Suprapubic skin (tissue), 4 donors: ENCODE data around the gene ANKRD65. TPM values are rescaled to one million over a fixed set of nuclear protein-coding genes. Genes with fewer than 3 reads are reported as not detected.

Source experiments
- DNase-seq, 2 donors: peaks; one replicate each; pipeline ENCODE4 v3.0.0-alpha.2; 2019; ENCODE audit warnings: low spot score in 2 of 2
- H3K27ac ChIP-seq: fragments of 200-600 bp; sonication (generic); one replicate; pipeline ENCODE4 v1.5.1; 2019
- H3K27me3 ChIP-seq: fragments of 200-600 bp; sonication (generic); one replicate; pipeline ENCODE4 v1.5.1; 2019
- H3K36me3 ChIP-seq: fragments of 200-600 bp; sonication (generic); one replicate; pipeline ENCODE4 v1.5.1; 2019
- H3K4me1 ChIP-seq: fragments of 200-600 bp; sonication (generic); one replicate; pipeline ENCODE4 v1.5.1; 2019
- H3K4me3 ChIP-seq: fragments of 200-600 bp; sonication (generic); one replicate; pipeline ENCODE4 v1.5.1; 2019; ENCODE audit warnings: mild to moderate bottlenecking
- H3K9me3 ChIP-seq: fragments of 200-600 bp; sonication (generic); one replicate; pipeline ENCODE4 v1.5.1; 2019
- CTCF ChIP-seq, 2 donors: fragments of 200-600 bp in 1 of 2; fragments of 450-650 bp in 1 of 2; sonication (generic) in 1 of 2; IDR thresholded peaks; one replicate each; pipeline ENCODE4 v1.5.1; 2016 to 2019; ENCODE audit warnings: antibody characterized with exemption in 2 of 2, mild to moderate bottlenecking in 1 of 2, moderate library complexity in 1 of 2
- EP300 ChIP-seq: sonication (generic); formaldehyde crosslinking; IDR thresholded peaks from one replicate; pipeline ENCODE4 v1.6.1; 2017; ENCODE audit warnings: antibody characterized with exemption
- POLR2A ChIP-seq, 2 donors: fragments of 450-650 bp; IDR thresholded peaks; one replicate each; pipeline ENCODE4 v1.6.1; 2017; ENCODE audit warnings: antibody characterized with exemption in 2 of 2, mild to moderate bottlenecking in 2 of 2, moderate library complexity in 2 of 2
- POLR2AphosphoS5 ChIP-seq, 3 donors: sonication (generic); formaldehyde crosslinking; IDR thresholded peaks; one replicate each; pipeline ENCODE4 v1.6.1; 2017; ENCODE audit warnings: antibody characterized with exemption in 3 of 3
- WGBS: methylation state at CpG from one replicate; pipeline ENCODE4 v1.1.5; 2018; 5-methylcytosine and 5-hydroxymethylcytosine counted together
- total RNA-seq, 4 donors: library from RNA; depleted of rRNA; stranded (reverse); fragments of >200 nt; gene quantifications; one replicate each; pipeline ENCODE4 v1.1.0, GENCODE V29; 2016

Gene ANKRD65
- total RNA-seq, 4 donors from 2014 or later = 2.8 to 10.3 (median 5.9) TPM

- H3K36me3 ChIP-seq = peaks cover 7% of the 10 kb centered on the region
- H3K4me3 ChIP-seq = peak overlapping the region; percentile 99
- H3K9me3 ChIP-seq = no peaks in the 10 kb centered on the region
- peak overlapping the region; percentile 90 for H3K27ac ChIP-seq
- TF ChIP-seq POLR2A (IDR thresholded peaks at IDR 0.05) (no peak), EP300 (no peak), POLR2AphosphoS5 (IDR thresholded peaks at IDR 0.05) (no peak), CTCF (IDR thresholded peaks at IDR 0.05) (no peak)
- no peaks in the 10 kb centered on the region for H3K27me3 ChIP-seq
- peak in 1 of 2 donors; percentile 75 for DNase-seq
- WGBS = 0% methylated on average over 13 of the region's 24 CpGs
- H3K4me1 ChIP-seq = peaks cover 46% of the 10 kb centered on the region
Observed at GRCh38 chr1:1374589-1374928, 46.5 kb downstream of the ANKRD65 start.

GRCh38 chr1:1373815-1374588, 47.1 kb downstream of the ANKRD65 start:
- H3K27me3 ChIP-seq = no peaks in the 10 kb centered on the region
- peaks cover 7% of the 10 kb centered on the region for H3K36me3 ChIP-seq
- WGBS = 48% methylated on average over 46 of the region's 52 CpGs
- no peak for TF ChIP-seq EP300
- no peak for TF ChIP-seq POLR2AphosphoS5 (IDR thresholded peaks at IDR 0.05)
- TF ChIP-seq POLR2A (IDR thresholded peaks at IDR 0.05) = no peak
- TF ChIP-seq CTCF (IDR thresholded peaks at IDR 0.05) = no peak
- peak overlapping the region; percentile 99 for H3K4me3 ChIP-seq
- peak overlapping the region; percentile 90 for H3K27ac ChIP-seq
- peaks cover 46% of the 10 kb centered on the region for H3K4me1 ChIP-seq
- peak in 1 of 2 donors; percentile 77 for DNase-seq
- no peaks in the 10 kb centered on the region for H3K9me3 ChIP-seq

DNA sequence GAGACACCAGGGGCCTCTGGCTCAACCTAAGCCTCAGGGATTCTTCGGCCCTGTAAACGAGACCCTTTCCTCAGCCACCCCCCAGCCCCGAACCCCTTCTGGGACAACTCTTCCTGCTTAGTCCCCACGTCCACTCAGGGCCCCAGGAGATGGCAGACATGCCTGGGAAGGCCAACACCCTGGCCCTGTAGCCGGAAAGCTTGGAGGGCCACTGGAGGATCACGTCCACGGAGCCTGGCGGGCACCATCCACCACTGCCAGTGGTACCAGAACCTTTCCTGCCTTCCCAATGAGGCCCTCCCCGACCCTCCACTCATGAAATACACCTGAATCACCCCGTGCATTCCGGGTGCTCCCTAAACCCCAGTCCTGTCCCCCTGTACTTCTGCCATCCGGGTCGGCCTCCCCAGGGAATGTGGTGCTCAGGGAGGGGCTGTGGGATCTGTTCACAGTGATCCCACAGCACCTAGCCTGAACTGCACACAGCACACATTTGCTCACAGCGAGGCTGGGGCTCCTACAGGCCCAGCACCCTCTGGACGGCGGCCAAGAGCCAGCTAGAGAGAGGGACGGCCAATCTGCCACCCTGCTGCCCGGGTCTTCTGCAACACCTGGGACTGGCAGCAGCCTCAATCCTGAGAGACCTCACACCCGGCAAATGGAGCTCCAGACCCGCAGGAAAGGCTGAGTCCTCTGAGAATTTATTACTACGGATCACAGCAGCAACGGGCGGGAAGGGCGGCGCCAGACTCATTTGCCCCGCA, 47.8 kb downstream of the ANKRD65 start:
- Histone ChIP-seq H3K27ac (no peak overlapping the region), H3K4me3 (peak overlapping the region; percentile 99)

DNA sequence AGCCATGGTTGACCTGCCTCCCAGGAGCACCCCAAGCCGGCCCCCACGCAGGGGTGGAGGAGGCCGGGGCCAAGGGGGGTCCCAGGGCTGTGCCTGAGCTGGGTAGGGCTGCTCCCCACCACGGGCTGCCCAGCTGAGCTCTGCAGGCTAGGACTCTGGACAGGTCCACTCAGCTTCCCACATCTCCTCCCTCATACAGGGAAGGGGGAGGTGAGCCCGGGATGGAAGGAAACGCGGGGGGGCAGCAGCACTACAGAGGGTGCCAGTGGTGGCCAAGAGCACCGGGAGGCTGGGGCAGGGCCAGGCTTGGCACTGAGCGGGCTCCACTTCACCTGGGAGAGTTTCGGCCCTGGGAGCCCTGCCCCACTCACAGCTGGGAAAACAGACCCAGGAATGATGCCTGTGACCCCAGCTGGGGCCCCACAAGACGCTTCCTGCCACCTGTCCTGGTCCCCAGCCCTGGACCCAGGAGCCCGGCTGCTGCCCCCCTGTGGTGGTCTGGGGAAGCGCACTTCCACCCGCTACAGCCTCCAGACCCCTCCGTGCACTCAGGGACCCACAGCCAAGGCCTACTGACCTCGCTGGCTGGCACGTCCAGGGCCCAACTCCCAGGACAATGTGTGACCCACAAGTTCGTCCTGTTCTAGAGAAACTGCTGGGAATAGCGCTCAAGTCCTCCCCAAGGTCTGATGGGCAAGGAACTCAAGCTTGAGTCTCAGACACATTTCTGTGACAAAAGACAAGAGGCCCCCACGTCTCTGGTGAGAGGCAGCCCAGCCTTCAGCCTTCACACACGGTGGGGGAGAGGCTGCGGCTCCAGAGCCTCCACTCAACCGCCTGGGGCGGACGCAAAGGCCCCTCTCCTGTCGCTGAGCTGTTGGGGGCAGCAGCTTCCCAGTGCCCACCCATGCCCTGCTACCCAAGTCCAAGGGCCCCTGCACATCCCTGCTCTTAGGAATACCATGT, 49.0 kb downstream of the ANKRD65 start:
- Histone ChIP-seq H3K4me1 (peaks cover 46% of the 10 kb centered on the region), H3K36me3 (peaks cover 7% of the 10 kb centered on the region), H3K27ac (no peak overlapping the region), H3K4me3 (no peak overlapping the region), H3K9me3 (no peaks in the 10 kb centered on the region), H3K27me3 (no peaks in the 10 kb centered on the region)
- 42% methylated on average over 13 of the region's 26 CpGs for WGBS
- peak in 1 of 2 donors; percentile 83 for DNase-seq
- TF ChIP-seq POLR2AphosphoS5 (IDR thresholded peaks at IDR 0.05) (no peak), CTCF (IDR thresholded peaks at IDR 0.05) (peak; percentile 91 to 98), EP300 (no peak), POLR2A (IDR thresholded peaks at IDR 0.05) (no peak)

More for the DNA sequence above, 47.8 kb downstream of the ANKRD65 start:
- TF ChIP-seq EP300 (no peak), POLR2AphosphoS5 (IDR thresholded peaks at IDR 0.05) (no peak), CTCF (IDR thresholded peaks at IDR 0.05) (no peak), POLR2A (IDR thresholded peaks at IDR 0.05) (no peak)
- H3K4me1 ChIP-seq = peaks cover 46% of the 10 kb centered on the region
- 89% methylated on average over 18 of the region's 26 CpGs for WGBS
- no peaks in the 10 kb centered on the region for H3K27me3 ChIP-seq
- no peaks in the 10 kb centered on the region for H3K9me3 ChIP-seq
- H3K36me3 ChIP-seq = peaks cover 7% of the 10 kb centered on the region
- no peak for DNase-seq
